ENCODE results near the gene HMG20B. TPM values are rescaled to one million over a fixed set of nuclear protein-coding genes. Genes with fewer than 3 reads are reported as not detected.

The HMG20B gene
- total RNA-seq, 1 experiment from 2014 or later: 33.9 TPM

- peaks cover 5% of the 10 kb centered on the region; the same call in 1 of the 2 replicates for H3K4me1 ChIP-seq
- intact Hi-C loops (cut with micrococcal nuclease; ENCODE audit: unreplicated experiment): no loop called here
- H3K27me3 Mint-ChIP-seq (ENCODE audit: insufficient read depth, unreplicated experiment): no peaks in the 10 kb centered on the region
- H3K4me3 Mint-ChIP-seq (ENCODE audit: unreplicated experiment): no peak overlapping the region
- no peaks in the 10 kb centered on the region for H3K36me3 ChIP-seq (ENCODE audit: control insufficient read depth, insufficient read depth, low read length)
- H3K27ac Mint-ChIP-seq (ENCODE audit: unreplicated experiment): no peak overlapping the region
- peaks cover 6% of the 10 kb centered on the region for H3K36me3 Mint-ChIP-seq (ENCODE audit: insufficient read depth, unreplicated experiment)
- no peak overlapping the region for H3K4me3 ChIP-seq (ENCODE audit: low read depth, low read length)
- no peaks in the 10 kb centered on the region for H3K27me3 ChIP-seq (replicated peaks; ENCODE audit: control insufficient read depth, insufficient read depth, low read length)
- no peak for TF ChIP-seq CTCF (IDR thresholded peaks at IDR 0.05; ENCODE audit: insufficient read depth in 1 of 2, low read depth in 1 of 2, low read length in 1 of 2, severe bottlenecking in 1 of 2, unreplicated experiment in 1 of 2)
- no peaks in the 10 kb centered on the region for H3K4me1 Mint-ChIP-seq (ENCODE audit: low read depth, unreplicated experiment)
- POLR2A ChIA-PET: interaction anchor here (0.5 kb wide), 1 partner anchor 13 kb away, joined by 5 read pairs; no protein-coding TSS in a partner anchor
- CTCF ChIA-PET: no interaction called here
- no peak for DNase-seq
- H3K9me3 Mint-ChIP-seq (ENCODE audit: unreplicated experiment): no peaks in the 10 kb centered on the region
- H3K9me3 ChIP-seq: no peaks in the 10 kb centered on the region
- BruUV-seq (replicated peaks): no TSS peak
These were observed 31.7 kb downstream of the HMG20B start for GRCh38 chr19:3604227-3604986.

- peaks cover 5% of the 10 kb centered on the region; the same call in 1 of the 2 replicates for H3K4me1 ChIP-seq
- Mint-ChIP-seq H3K4me1 (ENCODE audit: low read depth, unreplicated experiment) (no peaks in the 10 kb centered on the region), H3K27me3 (ENCODE audit: insufficient read depth, unreplicated experiment) (no peaks in the 10 kb centered on the region), H3K36me3 (ENCODE audit: insufficient read depth, unreplicated experiment) (peaks cover 6% of the 10 kb centered on the region), H3K9me3 (ENCODE audit: unreplicated experiment) (no peaks in the 10 kb centered on the region), H3K27ac (ENCODE audit: unreplicated experiment) (no peak overlapping the region), H3K4me3 (ENCODE audit: unreplicated experiment) (no peak overlapping the region)
- no TSS peak for BruUV-seq (replicated peaks)
- no peak for TF ChIP-seq CTCF (IDR thresholded peaks at IDR 0.05; ENCODE audit: insufficient read depth in 1 of 2, low read depth in 1 of 2, low read length in 1 of 2, severe bottlenecking in 1 of 2, unreplicated experiment in 1 of 2)
- H3K27me3 ChIP-seq (replicated peaks; ENCODE audit: control insufficient read depth, insufficient read depth, low read length): no peaks in the 10 kb centered on the region
- intact Hi-C loops (cut with micrococcal nuclease; ENCODE audit: unreplicated experiment): no loop called here
- no peaks in the 10 kb centered on the region for H3K36me3 ChIP-seq (ENCODE audit: control insufficient read depth, insufficient read depth, low read length)
- CTCF ChIA-PET: no interaction called here
- POLR2A ChIA-PET: no interaction called here
- no peaks in the 10 kb centered on the region for H3K9me3 ChIP-seq
- DNase-seq: no peak
- H3K4me3 ChIP-seq (ENCODE audit: low read depth, low read length): no peak overlapping the region
These were observed 32.2 kb downstream of the HMG20B start for GRCh38 chr19:3604987-3605343.

- no TSS peak for BruUV-seq (replicated peaks)
- no peak overlapping the region for H3K27ac Mint-ChIP-seq (ENCODE audit: unreplicated experiment)
- POLR2A ChIA-PET: no interaction called here
- H3K27me3 Mint-ChIP-seq (ENCODE audit: insufficient read depth, unreplicated experiment): no peaks in the 10 kb centered on the region
- no peak for DNase-seq
- TF ChIP-seq CTCF (IDR thresholded peaks at IDR 0.05; ENCODE audit: insufficient read depth in 1 of 2, low read depth in 1 of 2, low read length in 1 of 2, severe bottlenecking in 1 of 2, unreplicated experiment in 1 of 2): no peak
- no peaks in the 10 kb centered on the region for H3K9me3 Mint-ChIP-seq (ENCODE audit: unreplicated experiment)
- no peak overlapping the region for H3K4me3 ChIP-seq (ENCODE audit: low read depth, low read length)
- H3K27me3 ChIP-seq (replicated peaks; ENCODE audit: control insufficient read depth, insufficient read depth, low read length): no peaks in the 10 kb centered on the region
- H3K9me3 ChIP-seq: no peaks in the 10 kb centered on the region
- intact Hi-C loops (cut with micrococcal nuclease; ENCODE audit: unreplicated experiment): no loop called here
- no peaks in the 10 kb centered on the region for H3K36me3 ChIP-seq (ENCODE audit: control insufficient read depth, insufficient read depth, low read length)
- no peak overlapping the region for H3K4me3 Mint-ChIP-seq (ENCODE audit: unreplicated experiment)
- peaks cover 6% of the 10 kb centered on the region for H3K36me3 Mint-ChIP-seq (ENCODE audit: insufficient read depth, unreplicated experiment)
- peaks cover 5% of the 10 kb centered on the region; the same call in 1 of the 2 replicates for H3K4me1 ChIP-seq
- no peaks in the 10 kb centered on the region for H3K4me1 Mint-ChIP-seq (ENCODE audit: low read depth, unreplicated experiment)
- CTCF ChIA-PET: no interaction called here
These were observed 32.6 kb downstream of the HMG20B start for GRCh38 chr19:3605361-3605760.

All from Caco-2 (cell line).